Natural killer cell (primary cell): Measurements from ENCODE around the gene NPHP1. TPM values are rescaled to one million over a fixed set of nuclear protein-coding genes. Genes with fewer than 3 reads are reported as not detected.

ENCODE experiments used
- ATAC-seq, 3 donors: fragments of 150-1000 bp in 2 of 3; fragments of 200-7000 bp in 1 of 3; cut with Tn5 transposase; 1 replicate in 1 of 3; 2 replicates in 2 of 3; pipeline ENCODE4 v1.10.0; 2021; ENCODE audit warnings: mild to moderate bottlenecking in 2 of 3, moderate library complexity in 2 of 3
- DNase-seq, 2 donors: peaks; one replicate each; pipeline versions ENCODE4 v3.0.0 to v3.0.0-alpha.2; 2013 to 2021; ENCODE audit warnings: mixed read lengths in 1 of 2
- H3K27ac ChIP-seq: one replicate; pipeline ENCODE4 v1.5.1; 2013; ENCODE audit warnings: mild to moderate bottlenecking, low read length
- H3K27me3 ChIP-seq: one replicate; pipeline ENCODE4 v1.6.1; 2013; ENCODE audit warnings: low read length; ENCODE audit not compliant: control insufficient read depth, insufficient read depth
- H3K36me3 ChIP-seq: one replicate; pipeline ENCODE4 v1.6.1; 2013; ENCODE audit warnings: low read length; ENCODE audit not compliant: control insufficient read depth, insufficient read depth
- H3K4me1 ChIP-seq: one replicate; pipeline ENCODE4 v1.6.1; 2013; ENCODE audit warnings: low read length; ENCODE audit not compliant: control insufficient read depth, insufficient read depth
- H3K4me3 ChIP-seq: one replicate; pipeline ENCODE4 v1.5.1; 2013; ENCODE audit warnings: low read length
- H3K9me3 ChIP-seq: one replicate; pipeline ENCODE4 v1.6.1; 2013; ENCODE audit warnings: low read length; ENCODE audit not compliant: control insufficient read depth, insufficient read depth
- H3K27ac Mint-ChIP-seq, 2 donors: one replicate each; pipeline ENCODE4 v1.8.0; 2022; ENCODE audit warnings: mild to moderate bottlenecking in 2 of 2, mixed read lengths in 2 of 2, moderate library complexity in 1 of 2
- H3K27me3 Mint-ChIP-seq, 2 donors: one replicate each; pipeline ENCODE4 v1.8.0; 2022; ENCODE audit warnings: low read depth in 2 of 2, mixed read lengths in 2 of 2
- H3K36me3 Mint-ChIP-seq: one replicate; pipeline ENCODE4 v1.8.0; 2022; ENCODE audit warnings: mixed read lengths
- H3K4me1 Mint-ChIP-seq, 2 donors: one replicate each; pipeline ENCODE4 v1.8.0; 2022; ENCODE audit warnings: mixed read lengths in 2 of 2
- H3K4me3 Mint-ChIP-seq: one replicate; pipeline ENCODE4 v1.8.0; 2022; ENCODE audit warnings: mild to moderate bottlenecking, moderate library complexity, mixed read lengths
- H3K9me3 Mint-ChIP-seq, 2 donors: one replicate each; pipeline ENCODE4 v1.8.0; 2022; ENCODE audit warnings: mixed read lengths in 2 of 2
- WGBS: methylation state at CpG from one replicate; pipeline ENCODE4 v1.1.7; 2013; ENCODE audit warnings: missing lambda C conversion rate; ENCODE audit not compliant: insufficient coverage; 5-methylcytosine and 5-hydroxymethylcytosine counted together
- intact Hi-C: fragments of 100-400 bp; cut with micrococcal nuclease; formaldehyde crosslinking; loops from one replicate; pipeline ENCODE4 v1.14.2; 2022
- total RNA-seq, 4 donors: library from RNA; stranded (reverse); fragments of 120-200 nt in 1 of 4; gene quantifications; one replicate each; pipeline versions ENCODE4 v1.2.3 to v1.2.4, GENCODE V29; 2013 to 2022
- TF ChIP-seq, protein P1 (sequence below): fragments of 200-600 bp; IDR thresholded peaks from one replicate; pipeline ENCODE4 v1.8.0; 2022; ENCODE audit warnings: antibody characterized with exemption

NPHP1 gene
- total RNA-seq, 3 donors from 2014 or later (not counting 1 experiment from before 2014, with no cell fraction given), result 0.11 to 0.30 (median 0.24) TPM

DNA sequence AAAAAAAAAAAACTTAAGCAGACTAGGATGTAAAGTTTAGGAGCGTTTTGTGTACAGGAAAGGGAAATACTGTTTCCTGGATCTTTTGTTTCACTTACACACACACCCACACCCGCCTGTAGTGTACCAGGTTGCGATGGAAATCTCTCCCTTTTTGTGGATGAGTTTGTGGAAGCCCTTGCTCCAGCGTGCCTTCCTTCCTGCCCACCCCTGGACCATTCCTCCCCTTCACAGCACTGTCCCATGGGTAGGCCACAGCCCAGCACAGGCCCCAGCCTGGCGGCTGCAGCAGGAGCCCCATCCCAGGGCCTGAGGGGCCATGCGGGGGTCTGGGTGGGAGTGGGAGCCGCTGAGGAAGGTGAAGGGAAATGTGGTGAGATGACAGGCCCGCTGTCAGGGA, 104.3 kb downstream of the NPHP1 start:
- peaks cover 6 to 12% of the 10 kb centered on the region in 2 donors for H3K27me3 Mint-ChIP-seq
- H3K27me3 ChIP-seq, result no peaks in the 10 kb centered on the region
- H3K4me3 Mint-ChIP-seq, result no peak overlapping the region
- TF ChIP-seq, protein P1, sequence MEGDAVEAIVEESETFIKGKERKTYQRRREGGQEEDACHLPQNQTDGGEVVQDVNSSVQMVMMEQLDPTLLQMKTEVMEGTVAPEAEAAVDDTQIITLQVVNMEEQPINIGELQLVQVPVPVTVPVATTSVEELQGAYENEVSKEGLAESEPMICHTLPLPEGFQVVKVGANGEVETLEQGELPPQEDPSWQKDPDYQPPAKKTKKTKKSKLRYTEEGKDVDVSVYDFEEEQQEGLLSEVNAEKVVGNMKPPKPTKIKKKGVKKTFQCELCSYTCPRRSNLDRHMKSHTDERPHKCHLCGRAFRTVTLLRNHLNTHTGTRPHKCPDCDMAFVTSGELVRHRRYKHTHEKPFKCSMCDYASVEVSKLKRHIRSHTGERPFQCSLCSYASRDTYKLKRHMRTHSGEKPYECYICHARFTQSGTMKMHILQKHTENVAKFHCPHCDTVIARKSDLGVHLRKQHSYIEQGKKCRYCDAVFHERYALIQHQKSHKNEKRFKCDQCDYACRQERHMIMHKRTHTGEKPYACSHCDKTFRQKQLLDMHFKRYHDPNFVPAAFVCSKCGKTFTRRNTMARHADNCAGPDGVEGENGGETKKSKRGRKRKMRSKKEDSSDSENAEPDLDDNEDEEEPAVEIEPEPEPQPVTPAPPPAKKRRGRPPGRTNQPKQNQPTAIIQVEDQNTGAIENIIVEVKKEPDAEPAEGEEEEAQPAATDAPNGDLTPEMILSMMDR, result no peak
- peaks cover 0 to 7% of the 10 kb centered on the region in 2 donors for H3K4me1 Mint-ChIP-seq
- 73% methylated on average over 7 of the region's 8 CpGs for WGBS
- no peaks in the 10 kb centered on the region for H3K9me3 Mint-ChIP-seq
- H3K36me3 Mint-ChIP-seq, result no peaks in the 10 kb centered on the region
- H3K9me3 ChIP-seq, result no peaks in the 10 kb centered on the region
- H3K4me1 ChIP-seq, result no peaks in the 10 kb centered on the region
- H3K4me3 ChIP-seq, result no peak overlapping the region
- DNase-seq (no peak), ATAC-seq (no peak)
- no peak overlapping the region for H3K27ac ChIP-seq
- H3K36me3 ChIP-seq, result no peaks in the 10 kb centered on the region
- intact Hi-C loops, result no loop called here
- no peak overlapping the region for H3K27ac Mint-ChIP-seq

DNA sequence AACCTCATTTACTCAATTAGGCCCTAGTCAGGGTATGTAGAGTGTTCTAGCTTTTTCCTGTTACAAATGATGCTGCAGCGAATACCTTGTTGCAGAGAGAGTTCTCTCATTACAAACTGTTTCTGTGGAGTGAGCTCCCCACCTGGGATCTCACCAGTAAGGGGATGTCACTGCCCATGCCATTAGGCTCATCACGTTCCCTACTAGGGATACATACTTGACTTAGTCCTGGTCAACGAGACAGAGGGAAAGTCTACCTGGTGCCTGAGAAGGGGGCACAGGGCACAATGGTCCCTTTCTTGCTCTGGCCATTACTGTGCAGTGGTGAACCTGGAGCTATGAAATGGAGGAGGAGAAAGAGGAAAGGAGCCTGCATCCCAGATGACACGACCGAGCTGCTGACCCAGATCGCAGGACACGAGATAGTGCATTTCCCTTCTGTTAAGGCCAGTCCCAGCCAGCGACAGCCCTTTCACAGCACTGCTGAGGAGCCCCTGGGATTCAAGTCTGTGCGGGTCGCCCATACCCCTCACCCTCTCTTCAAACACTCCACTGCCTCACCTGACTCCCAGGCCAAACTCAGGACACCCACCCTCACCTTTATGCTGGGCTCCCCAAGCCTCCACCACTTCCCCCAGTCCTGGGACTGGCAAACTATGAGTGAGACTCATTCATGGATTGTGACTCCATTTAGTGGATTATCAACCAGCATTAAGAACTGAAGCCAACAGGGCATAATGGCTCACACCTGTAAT, 105.2 kb downstream of the NPHP1 start:
- Mint-ChIP-seq H3K4me1 (peaks cover 0 to 7% of the 10 kb centered on the region in 2 donors), H3K27me3 (peaks cover 5 to 6% of the 10 kb centered on the region in 2 donors), H3K4me3 (no peak overlapping the region), H3K36me3 (no peaks in the 10 kb centered on the region), H3K9me3 (no peaks in the 10 kb centered on the region), H3K27ac (no peak overlapping the region)
- Histone ChIP-seq H3K27me3 (no peaks in the 10 kb centered on the region), H3K4me1 (no peaks in the 10 kb centered on the region), H3K9me3 (no peaks in the 10 kb centered on the region), H3K4me3 (no peak overlapping the region), H3K27ac (no peak overlapping the region), H3K36me3 (no peaks in the 10 kb centered on the region)
- DNase-seq (no peak), ATAC-seq (no peak)
- intact Hi-C loops, result no loop called here
- 94% methylated on average over 9 of the region's 10 CpGs for WGBS
- TF ChIP-seq, protein P1, result no peak

DNA sequence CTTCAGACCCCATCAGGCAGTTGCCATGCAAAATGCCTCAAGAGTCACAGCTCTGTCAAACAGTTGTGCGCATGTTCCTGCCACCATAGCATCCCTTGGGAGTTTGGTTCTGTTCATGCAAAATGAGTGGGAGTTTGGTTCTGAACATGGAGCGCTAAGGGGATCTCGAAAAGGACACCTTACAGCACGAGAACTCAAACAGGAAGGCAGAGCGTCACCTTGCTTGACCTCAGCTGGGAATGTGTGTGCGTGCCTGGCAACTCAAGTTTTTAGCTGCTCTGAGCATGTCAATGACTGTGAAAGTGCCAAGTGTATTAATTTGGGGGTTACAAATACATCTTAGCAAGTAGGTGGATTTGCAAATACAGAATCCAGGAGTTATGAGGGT, 105.8 kb downstream of the NPHP1 start:
- H3K36me3 Mint-ChIP-seq, result no peaks in the 10 kb centered on the region
- no peaks in the 10 kb centered on the region for H3K27me3 ChIP-seq
- no peaks in the 10 kb centered on the region for H3K36me3 ChIP-seq
- no peaks in the 10 kb centered on the region for H3K9me3 Mint-ChIP-seq
- TF ChIP-seq, protein P1, result no peak
- H3K4me1 ChIP-seq, result no peaks in the 10 kb centered on the region
- H3K9me3 ChIP-seq, result no peaks in the 10 kb centered on the region
- no peak overlapping the region for H3K27ac ChIP-seq
- H3K27ac Mint-ChIP-seq, result no peak overlapping the region
- intact Hi-C loops, result no loop called here
- peaks cover 0 to 7% of the 10 kb centered on the region in 2 donors for H3K4me1 Mint-ChIP-seq
- H3K4me3 Mint-ChIP-seq, result no peak overlapping the region
- 94% methylated on average over 6 of the region's 6 CpGs for WGBS
- H3K4me3 ChIP-seq, result no peak overlapping the region
- no peak for ATAC-seq
- H3K27me3 Mint-ChIP-seq, result peaks cover 0 to 6% of the 10 kb centered on the region in 2 donors
- no peak for DNase-seq
